ENCODE data around the gene NME8. TPM values are rescaled to one million over a fixed set of nuclear protein-coding genes. Genes with fewer than 3 reads are reported as not detected.

The NME8 gene
- total RNA-seq, 1 donor = not detected

- H3K4me2 ChIP-seq (ENCODE audit: insufficient read depth, low read length) = peak within 1 kb of the TSS; percentile 83
These were observed 68.6 kb downstream of the NME8 start, which contains the start of gene SFRP4 for GRCh38 chr7:37916673-37917660. SFRP4 (minus strand) TSS chr7:37916817; CDS start chr7:37916537, 280 bp downstream.

GRCh38 chr7:37918526-37918925 lies 70.1 kb downstream of the NME8 start:
- Histone ChIP-seq H3K9me3 (ENCODE audit: low read depth, low read length) (no peaks in the 10 kb centered on the region), H3K36me3 (ENCODE audit: insufficient read depth, low read length) (no peaks in the 10 kb centered on the region), H3K4me2 (ENCODE audit: insufficient read depth, low read length) (no peak overlapping the region), H3K4me3 (ENCODE audit: insufficient read depth, low read length) (no peak overlapping the region), H3K27me3 (ENCODE audit: insufficient read depth, low read length) (peaks cover 26% of the 10 kb centered on the region), H3K4me1 (ENCODE audit: insufficient read depth, low read length) (peaks cover 3% of the 10 kb centered on the region), H3K27ac (ENCODE audit: low read depth, low read length) (no peak overlapping the region), H3K79me2 (ENCODE audit: insufficient read depth, low read length) (peaks cover 17% of the 10 kb centered on the region), H4K20me1 (ENCODE audit: insufficient read depth, low read length) (no peaks in the 10 kb centered on the region), H2AFZ (ENCODE audit: low read length) (no peak overlapping the region)
- no peak for DNase-seq (ENCODE audit: insufficient read length, low spot score, missing footprints)
- TF ChIP-seq CTCF (IDR thresholded peaks at IDR 0.05; ENCODE audit: extremely low read depth, low read depth, low read length) = peak; percentile 21

More at GRCh38 chr7:37916673-37917660, 68.6 kb downstream of the NME8 start, which contains the start of gene SFRP4:
- peak; percentile 80 for DNase-seq (ENCODE audit: insufficient read length, low spot score, missing footprints)
- Histone ChIP-seq H3K27ac (ENCODE audit: low read depth, low read length) (no peak within 1 kb of the TSS), H3K4me3 (ENCODE audit: insufficient read depth, low read length) (peak within 1 kb of the TSS; percentile 70), H4K20me1 (ENCODE audit: insufficient read depth, low read length) (no peaks in the 10 kb centered on the region), H3K9me3 (ENCODE audit: low read depth, low read length) (no peaks in the 10 kb centered on the region), H3K79me2 (ENCODE audit: insufficient read depth, low read length) (peaks cover 2% of the 10 kb centered on the region), H3K36me3 (ENCODE audit: insufficient read depth, low read length) (no peaks in the 10 kb centered on the region), H2AFZ (ENCODE audit: low read length) (peak within 1 kb of the TSS; percentile 75), H3K4me1 (ENCODE audit: insufficient read depth, low read length) (peaks cover 11% of the 10 kb centered on the region), H3K27me3 (ENCODE audit: insufficient read depth, low read length) (peaks cover 26% of the 10 kb centered on the region)
- TF ChIP-seq CTCF (IDR thresholded peaks at IDR 0.05; ENCODE audit: extremely low read depth, low read depth, low read length) = peak; percentile 83

GRCh38 chr7:37920305-37920848 lies 72.0 kb downstream of the NME8 start, which contains the start of gene EPDR1:
EPDR1 (plus strand) TSS chr7:37920640; CDS start chr7:37920940, 300 bp downstream.
- peak; percentile 30 for TF ChIP-seq CTCF (IDR thresholded peaks at IDR 0.05; ENCODE audit: extremely low read depth, low read depth, low read length)
- Histone ChIP-seq H3K4me3 (ENCODE audit: insufficient read depth, low read length) (peak within 1 kb of the TSS; percentile 78), H3K27me3 (ENCODE audit: insufficient read depth, low read length) (peaks cover 26% of the 10 kb centered on the region), H3K79me2 (ENCODE audit: insufficient read depth, low read length) (peaks cover 28% of the 10 kb centered on the region), H3K36me3 (ENCODE audit: insufficient read depth, low read length) (no peaks in the 10 kb centered on the region), H3K9me3 (ENCODE audit: low read depth, low read length) (no peaks in the 10 kb centered on the region), H3K4me1 (ENCODE audit: insufficient read depth, low read length) (peaks cover 3% of the 10 kb centered on the region), H2AFZ (ENCODE audit: low read length) (peak within 1 kb of the TSS; percentile 85), H4K20me1 (ENCODE audit: insufficient read depth, low read length) (no peaks in the 10 kb centered on the region), H3K4me2 (ENCODE audit: insufficient read depth, low read length) (peak within 1 kb of the TSS; percentile 77), H3K27ac (ENCODE audit: low read depth, low read length) (peak within 1 kb of the TSS; percentile 48)
- peak; percentile 75 for DNase-seq (ENCODE audit: insufficient read length, low spot score, missing footprints)
